ENCODE data around the gene MITF.

GRCh38 chr3:69961706-69962439, 222.6 kb downstream of the MITF start:
- no peak for TF ChIP-seq CTCF (IDR thresholded peaks at IDR 0.05)
- no peak for TF ChIP-seq EZH2 (IDR thresholded peaks at IDR 0.05; ENCODE audit: borderline replicate concordance, insufficient read depth, low read depth, low read length, poor library complexity, severe bottlenecking)
